Right forelimb (tissue), 1 donor: ENCODE results near the gene RGS5.
A peak's percentile ranks its signal among the peaks of the same experiment; 100 is the strongest.

Experiments
- DNase-seq: peaks from one replicate; pipeline ENCODE4 v3.0.0-alpha.2; 2018

The RGS5 gene

DNA sequence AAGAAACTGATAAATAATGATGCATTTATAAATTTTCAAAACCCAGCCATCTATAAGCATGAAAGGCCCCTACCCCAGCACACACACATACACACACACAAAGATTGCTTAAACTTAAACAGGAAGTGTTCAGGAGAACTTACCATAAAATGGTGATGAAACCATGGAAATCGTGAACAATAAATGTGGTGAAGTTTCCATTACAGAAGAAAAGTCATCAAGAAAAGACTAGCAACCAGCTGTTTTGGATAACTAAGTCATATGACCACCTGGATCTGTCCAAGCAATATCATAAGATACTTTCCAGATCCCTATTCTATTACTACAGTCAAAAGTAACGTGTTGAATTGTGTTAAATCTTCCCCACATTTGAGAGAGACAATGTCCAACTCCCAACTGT, 24.1 kb downstream of the RGS5 start:
- DNase-seq = no peak

DNA sequence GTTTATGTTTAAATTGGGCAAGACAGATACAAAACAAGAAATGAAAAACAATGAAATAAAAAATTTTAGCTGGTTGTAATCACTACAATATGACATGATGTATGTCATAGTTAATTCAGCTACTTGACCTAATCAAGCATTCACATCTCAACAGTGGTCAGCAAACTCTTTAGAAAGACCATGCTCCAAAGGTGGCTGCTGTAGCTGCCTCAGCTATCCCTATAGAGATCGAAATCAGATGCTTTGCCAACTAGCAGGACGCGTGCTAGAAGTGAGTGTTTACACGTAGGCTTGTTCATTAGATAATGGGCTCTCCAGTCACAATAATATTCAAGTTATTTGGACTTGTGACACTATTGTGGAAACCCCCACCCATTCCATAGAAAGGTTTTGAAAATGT, 25.9 kb downstream of the RGS5 start:
- DNase-seq = no peak

DNA sequence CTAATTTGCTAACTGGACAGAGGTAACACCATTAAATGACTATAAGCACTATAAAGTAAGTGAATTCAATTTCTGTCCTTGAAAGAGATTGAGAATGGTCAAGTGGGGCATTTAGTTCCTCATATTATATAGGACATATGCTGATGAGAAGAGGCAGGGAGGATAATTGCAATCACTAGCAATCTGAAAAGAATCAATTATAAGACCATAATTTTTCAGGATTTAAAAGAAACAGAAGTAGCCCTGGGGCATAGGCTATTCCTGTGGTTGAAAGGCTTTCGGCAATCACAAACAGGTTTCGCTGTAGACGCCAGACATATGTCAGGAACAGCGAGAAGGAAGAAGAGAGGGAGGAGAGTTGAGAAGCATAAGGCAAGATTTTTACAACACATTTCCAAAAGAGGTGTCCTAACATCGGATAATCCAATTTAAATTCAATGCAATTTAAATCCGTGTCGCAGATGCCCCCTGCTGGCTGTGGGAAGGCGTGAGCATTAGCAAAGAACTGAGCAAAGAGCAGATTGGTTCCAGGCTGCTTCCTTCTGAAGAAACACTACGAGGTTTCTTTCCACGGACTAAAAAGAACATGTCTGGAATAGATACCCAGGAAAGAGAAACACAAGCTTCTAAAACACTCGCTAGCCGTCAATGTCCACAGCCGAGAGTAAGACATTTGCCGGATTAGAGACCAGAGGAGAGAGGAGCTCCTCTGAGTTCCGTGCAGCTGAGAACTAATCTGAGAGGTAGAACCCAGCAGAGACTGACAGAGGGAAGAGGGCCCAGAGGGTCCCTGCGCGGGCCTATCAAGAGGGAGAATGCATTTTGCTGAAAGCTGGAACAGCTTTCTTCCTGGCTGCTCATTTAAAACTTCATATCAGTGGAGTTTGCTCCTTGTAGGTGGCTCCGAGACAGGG, 27.9 kb downstream of the RGS5 start:
- DNase-seq = peak; percentile 72

DNA sequence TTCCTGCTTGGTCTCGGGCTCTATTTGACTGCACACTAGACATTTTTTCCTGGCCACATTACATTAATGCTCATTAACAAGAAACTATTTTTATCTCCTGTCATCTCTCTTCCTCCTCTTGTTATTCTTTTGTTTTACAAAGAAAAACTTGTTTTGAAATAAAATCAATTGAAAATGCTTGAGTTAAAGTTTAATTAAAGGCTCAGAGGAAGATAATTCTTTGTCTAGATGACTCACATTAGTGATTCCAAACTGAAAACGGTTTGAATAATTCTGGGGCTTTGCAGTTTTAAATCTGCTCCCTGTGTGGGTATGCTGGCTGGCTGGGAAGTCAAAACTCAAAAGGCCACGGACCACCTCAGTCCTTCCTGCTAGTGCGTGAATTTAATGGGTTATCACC, 29.6 kb downstream of the RGS5 start:
- no peak for DNase-seq

DNA sequence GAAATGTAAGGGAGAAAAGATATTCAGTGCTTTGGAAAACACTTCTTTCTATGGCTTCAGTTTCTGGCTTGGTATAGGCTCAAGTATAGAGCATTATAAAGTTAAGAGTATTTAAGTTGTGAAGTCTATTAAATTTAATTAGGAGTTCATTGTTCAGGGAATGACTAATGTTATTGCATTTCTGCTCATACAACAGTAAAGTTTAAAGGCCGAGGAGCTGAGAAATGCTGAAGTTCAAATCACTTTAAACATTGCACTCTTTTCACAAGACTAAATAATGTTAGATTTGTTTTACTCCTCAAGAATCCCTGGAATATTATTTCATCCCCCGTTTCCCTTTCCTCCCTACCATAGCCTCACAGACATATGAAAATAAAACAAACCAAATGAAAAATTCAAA, 30.1 kb downstream of the RGS5 start:
- DNase-seq = no peak

DNA sequence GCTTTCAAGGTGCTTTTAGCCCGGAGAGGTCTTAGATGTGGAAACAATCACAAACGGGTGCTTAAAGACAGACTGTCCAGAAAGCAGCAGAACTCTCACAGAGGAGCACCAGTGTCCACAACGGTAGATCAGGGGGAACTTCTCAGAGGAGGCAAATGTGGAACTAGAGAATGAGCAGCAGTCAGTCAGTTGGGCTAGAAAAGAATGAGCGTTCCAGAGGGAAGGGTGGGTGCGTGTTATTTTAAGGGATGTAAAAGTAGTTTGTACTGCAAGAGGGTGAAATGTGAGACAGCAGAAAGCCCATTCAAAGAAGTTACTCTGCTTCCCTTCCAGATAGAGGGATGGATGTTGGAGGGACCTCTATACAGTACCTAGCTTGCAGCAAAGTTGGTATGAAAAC, 30.9 kb downstream of the RGS5 start:
- no peak for DNase-seq

DNA sequence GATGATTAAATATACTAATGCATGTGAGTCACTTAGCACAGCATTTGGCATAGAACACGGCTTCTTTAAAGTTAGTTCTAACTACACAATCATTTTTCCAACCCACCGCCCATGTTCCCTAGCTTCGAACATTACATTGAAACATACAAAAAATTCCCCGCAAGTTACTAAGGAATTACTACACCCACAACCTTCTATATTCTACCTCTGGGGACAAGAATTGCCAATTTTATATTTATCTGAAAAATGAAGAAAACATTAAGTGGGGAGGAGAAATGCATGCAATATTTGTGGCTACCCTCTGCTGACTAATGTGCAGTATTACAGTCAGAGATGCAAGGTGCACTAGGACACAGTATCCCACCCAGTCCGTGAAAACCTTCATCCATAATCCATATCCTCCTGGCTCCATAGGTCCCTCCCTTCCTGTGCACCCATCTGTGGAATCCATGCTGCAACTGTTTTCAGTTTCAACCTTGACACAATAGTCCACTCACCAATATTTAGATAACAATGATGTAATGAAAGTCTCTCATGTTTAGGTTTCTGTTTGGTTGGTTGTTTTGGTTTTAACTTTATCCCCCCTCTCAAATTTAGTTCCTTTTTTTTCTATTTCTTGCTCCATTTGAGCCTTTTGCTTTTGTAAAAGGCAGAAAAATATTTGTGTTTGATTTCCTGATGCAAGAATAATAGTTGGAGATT, 31.6 kb downstream of the RGS5 start:
- DNase-seq = no peak

DNA sequence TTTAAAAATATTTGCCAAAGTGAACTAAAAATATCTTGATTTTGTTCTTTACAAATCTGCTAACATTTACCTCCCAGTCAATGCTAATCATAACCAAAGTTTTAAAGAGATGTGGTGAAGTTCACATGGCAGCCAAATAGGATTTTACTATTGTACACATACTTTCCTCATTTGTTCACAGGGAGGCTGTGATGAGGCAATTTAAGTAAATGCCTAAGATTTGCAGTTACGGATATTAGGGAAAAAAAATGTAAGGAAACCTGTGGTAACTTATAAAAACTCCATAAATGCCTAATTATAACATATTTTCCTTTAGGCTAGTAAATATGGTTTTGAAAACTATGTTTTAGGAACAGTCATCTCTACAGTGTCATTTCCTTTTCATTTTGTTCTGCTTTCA, 32.4 kb downstream of the RGS5 start:
- no peak for DNase-seq

DNA sequence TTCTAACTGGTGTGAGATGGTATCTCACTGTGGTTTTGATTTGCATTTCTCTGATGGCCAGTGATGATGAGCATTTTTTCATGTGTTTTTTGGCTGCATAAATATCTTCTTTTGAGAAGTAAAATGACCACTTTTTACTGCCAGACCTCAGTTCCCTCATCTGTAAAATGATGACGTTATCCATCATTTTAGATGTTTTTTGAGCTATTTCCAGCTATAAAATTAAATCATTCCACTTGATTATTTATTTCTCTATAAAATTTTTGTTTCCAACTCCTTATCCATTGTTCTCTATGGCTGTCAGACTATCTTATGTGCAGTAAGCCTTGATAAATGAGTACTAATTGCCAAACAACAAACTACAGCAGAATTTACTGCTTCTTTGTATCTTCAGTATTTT, 33.2 kb downstream of the RGS5 start:
- no peak for DNase-seq

DNA sequence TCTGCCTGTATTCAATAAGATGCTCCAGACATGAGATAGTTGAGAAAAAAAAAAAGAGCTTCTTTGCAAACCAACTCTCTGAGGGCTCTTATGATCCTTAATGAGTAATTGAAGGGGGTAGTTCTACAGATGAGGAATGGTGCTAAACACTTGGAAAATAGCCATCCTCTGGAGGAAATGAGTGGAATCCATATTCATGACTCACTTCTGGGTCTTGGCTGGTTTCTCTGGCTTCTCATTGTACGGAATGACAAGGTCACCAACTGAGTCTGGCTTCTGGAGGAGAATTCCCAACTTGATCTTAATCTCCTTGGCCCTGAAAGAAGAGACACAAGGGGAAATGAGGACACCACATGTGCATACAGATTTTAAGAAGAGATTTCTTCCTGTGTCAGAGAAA, 34.7 kb downstream of the RGS5 start:
- no peak for DNase-seq

DNA sequence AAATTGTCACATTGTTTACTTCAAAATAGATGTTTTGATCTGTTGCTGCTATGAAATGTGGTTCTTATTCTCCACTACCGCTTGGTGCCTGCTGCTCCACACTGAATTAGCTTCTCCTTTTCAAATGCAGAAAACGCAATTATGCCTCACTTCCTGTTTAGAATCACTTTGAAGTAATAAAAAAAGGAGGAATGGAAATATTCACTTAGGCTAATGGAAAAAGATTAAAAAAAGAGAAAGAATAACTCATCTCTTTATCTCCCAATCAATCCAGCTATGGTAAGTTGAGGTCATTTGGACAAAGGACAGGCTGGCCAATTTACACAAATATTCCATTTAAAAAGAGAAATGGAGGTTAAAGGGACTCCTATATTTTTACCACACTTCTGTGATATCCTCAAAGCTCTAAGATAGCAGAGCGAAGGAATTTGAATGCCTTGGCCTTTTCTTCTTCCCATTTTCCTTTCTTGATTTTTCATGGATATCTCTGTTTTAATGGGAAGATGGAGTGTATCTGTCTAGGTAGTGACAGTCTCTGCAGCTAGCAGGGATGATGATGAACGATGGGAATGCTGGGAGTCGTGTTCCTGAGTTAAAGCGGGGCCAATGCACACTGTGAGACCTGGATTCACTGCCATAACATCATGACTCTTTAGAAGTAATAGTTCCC, 35.7 kb downstream of the RGS5 start:
- DNase-seq = no peak

DNA sequence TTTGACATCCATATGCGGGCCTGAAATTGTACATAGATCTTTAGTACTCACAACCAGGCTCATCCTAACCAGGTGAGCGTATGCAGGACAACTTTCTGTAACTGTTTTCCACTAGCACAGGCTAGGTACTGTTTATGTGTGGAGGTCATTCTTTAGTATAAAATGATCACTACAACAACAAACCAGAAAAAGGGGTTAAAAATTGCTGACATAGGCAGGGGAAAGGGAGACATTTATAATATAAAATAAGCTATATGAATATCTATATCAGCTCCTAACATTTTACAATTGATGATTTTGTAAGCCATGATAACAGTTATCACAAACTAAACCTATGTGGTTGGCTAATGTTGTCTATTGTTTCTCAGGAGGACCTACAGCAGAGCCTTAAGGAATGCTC, 37.6 kb downstream of the RGS5 start:
- no peak for DNase-seq

DNA sequence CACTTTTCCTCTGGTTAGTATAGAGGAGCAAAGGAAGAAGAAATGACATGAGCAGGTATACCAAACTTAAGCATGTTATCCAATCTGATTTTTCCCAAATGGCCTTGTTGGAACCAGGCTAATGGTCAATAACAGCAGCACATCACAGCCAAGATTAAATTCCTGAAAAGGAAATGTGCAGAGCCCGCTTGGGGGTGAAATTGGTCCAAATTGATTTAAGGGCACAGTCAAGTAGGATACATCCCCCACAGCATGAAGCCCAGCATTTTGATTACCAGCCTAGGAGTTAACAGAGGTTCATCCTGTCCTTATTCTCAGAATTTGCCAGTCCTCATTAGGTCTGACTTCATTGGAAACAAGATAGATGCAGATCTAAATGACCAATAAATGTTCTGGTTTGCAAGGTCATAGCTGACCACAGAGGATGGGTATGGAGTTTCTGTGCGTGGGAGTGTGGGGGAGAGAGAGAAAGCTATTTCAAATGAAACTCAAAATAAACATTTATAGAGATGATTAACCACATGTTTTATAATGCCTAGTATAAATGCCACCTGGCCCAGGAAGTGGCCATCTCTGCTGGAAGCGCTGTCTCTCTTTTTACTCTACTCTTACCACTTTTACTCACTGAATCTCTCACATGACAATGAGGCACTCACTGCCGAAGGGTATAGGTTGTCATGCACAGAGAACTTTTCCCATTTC, 38.7 kb downstream of the RGS5 start:
- no peak for DNase-seq

DNA sequence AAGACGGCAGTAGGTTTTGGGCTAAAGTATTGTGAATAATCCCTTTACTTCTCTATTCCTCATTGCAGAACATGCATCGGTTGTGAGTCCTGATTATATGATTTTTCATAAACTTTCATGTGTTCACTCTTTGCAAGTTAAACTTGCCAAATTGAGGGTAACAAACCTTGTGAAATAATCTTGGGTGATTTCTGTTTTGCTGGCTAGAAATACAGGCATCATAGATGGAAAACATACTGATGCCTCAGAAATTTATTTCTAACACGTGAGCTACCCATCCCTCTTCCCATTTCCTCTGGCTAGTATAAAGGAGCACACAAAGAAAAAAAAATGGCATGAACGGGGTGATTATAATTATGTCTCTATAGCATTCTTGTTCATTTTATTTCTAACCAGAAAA, 39.6 kb downstream of the RGS5 start:
- no peak for DNase-seq

DNA sequence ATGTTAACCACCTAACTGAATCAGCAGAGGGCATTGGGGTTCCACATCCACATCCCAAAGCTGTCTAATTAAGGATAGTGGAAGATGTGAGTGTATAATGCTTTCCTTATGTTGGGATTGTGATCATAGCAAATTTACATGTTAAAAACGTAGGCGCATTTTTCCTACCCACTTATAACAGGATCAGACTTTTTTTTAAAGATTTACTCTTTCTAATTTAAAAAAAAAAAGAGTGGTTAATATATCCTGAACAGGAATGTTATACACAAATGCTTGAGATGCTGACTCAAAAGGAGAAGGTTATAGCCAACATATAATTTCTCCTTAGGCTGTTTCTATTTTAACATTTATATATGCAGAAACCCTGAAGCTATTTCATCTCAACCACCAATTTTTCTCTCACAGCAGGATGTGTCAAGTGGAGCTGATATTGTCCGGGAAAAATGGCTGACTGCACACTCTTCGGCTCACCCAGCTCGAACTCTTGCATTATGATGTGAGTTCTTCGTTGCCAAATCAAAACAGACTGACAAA, 40.3 kb downstream of the RGS5 start:
- DNase-seq = no peak

DNA sequence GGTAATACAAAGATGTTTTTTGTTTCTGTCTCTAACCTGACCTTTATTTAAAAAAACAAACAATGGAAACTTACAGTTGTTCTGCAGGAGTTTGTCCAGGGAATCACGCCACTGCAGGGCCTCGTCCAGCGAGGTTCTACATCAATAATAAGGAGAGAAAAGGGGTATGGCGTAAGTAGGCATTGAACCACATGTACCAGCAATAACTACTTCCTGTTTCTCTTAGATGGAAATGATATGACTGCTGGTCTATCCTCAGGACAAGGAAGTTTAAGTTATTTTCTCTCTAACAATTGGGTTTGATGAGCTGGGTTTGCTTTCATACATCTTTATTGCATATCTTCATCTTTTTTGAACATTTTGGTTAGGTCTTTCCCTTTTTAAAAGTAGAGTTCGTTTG, 40.9 kb downstream of the RGS5 start:
- DNase-seq = no peak

DNA sequence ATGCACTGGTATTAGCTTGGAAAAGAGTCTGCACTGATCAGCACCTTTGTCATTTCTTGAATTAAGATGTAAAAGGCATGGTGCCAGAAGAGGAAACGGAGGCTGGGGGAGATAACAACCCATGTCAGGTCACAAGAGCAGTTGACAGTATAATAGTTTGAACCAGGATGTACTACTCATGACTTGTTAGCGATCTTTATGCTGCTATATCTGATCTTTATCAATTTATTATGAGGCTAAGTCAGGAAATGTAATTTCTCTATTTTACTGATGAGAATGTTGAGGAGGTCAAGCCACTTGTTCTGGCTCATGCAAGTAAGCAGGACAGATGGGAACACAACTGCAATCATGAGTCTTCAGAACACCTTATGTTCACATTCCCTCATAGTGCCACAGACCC, 41.4 kb downstream of the RGS5 start:
- no peak for DNase-seq

DNA sequence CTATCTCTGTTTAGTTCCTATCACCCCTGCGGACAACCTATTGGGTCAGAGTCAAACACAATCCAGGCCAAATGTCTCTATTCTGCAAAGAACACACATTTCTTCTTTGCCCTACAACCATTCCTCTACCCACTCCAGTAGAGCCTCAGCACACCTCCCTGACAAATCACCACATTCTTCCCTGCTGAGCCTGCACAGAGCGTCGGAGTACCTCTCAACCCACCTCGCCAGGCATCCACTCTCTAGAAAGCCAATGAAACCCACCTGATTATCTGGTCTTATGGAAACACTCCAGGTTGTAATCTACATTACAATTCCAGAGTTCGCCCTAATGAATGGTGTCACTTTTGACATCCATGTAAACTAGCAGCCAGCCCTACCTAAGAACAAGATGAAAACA, 47.1 kb downstream of the RGS5 start:
- no peak for DNase-seq

DNA sequence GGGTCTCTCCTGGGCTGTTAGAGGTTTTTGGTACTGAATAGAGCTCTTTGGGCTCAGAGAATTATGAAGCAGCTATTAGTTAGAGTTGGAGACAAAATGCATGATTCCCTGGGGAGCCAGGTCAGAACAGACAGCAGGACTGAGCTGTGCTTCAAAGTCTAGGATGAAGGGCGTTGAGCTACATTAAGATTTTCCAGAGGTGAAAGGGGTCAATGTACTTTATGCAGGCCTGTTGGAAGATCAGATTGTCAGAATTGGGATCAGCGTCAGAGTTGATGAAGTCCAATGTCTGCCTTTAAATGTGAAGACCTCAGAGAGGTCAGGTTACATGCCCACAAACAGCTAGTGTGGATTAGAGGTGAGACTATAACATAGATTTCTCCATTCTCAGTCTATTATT, 53.8 kb downstream of the RGS5 start:
- DNase-seq = no peak

DNA sequence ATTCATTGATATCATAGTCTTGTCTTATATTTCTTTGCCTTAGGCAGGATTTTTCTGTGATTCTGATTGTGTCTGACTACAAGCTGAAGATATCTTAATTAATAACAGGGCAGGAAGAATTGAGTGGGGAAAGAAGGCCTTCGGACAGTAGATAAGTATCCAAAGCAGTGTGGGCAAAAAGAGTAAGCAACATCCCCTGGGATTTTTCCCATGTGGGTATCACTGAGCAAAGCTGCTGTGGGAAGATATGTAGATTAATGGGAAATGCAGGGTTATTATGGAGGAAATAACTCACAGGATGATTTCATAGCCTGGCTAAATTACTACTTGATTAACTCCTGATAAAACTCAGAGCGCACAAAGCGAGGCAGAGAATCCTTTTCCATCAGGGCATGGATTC, 55.7 kb downstream of the RGS5 start:
- DNase-seq = no peak

DNA sequence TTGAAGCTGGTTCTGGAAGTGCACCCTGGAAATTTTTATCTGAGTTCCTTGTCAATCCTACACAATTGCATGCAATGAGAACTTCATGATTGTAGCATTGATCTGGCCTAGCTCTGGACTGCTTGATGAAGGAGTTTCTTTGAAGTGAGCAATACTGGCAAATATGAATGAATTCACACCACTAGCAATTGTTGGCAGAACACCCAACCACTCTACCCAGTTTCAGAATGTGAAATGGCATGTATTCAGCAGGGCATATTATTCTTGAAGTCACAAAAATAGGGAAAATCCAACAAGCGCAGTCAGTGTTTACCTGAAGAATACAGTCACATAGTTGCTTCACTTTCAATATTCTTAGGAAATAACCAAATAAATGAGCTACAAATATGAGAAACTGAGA, 57.3 kb downstream of the RGS5 start:
- DNase-seq = no peak

DNA sequence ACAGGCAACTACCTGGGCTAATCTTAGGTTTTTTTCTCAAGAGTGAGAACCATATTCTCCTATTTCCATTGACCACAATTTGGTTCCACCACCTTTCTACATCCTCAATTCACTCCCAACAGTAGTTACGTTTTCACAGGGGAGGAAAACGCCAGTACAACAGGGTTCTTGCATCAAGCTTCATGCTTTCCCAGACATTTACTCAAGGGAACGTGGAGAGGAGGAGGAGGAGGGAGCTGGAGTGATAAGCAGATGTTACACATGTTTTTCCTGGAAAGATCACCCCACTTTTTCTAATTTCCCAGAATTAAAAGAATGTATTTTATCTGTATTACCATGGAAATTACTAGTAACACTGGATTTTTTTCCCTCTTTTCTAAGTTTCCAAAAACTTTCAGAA, 58.3 kb downstream of the RGS5 start:
- no peak for DNase-seq

DNA sequence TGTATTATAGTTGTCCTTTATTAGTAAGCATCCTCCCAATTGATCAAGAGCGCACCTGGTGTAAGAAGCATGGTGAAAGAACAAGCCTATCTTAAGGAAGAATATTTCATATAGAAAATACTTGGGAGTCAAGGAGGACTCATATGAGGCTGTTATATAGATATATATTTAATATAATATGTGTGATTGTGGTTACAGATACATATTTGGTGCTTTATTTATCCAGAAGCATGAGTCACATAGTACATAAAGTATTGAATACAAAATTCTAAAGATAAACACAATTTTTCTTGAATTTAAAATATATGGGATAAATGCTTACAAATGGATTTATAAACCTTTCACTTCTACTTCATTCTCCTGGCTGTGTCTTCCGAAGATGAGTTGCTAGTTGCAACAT, 60.6 kb downstream of the RGS5 start:
- DNase-seq = no peak
